Measurements from ENCODE around the gene SMAD6. TPM values are rescaled to one million over a fixed set of nuclear protein-coding genes. Genes with fewer than 3 reads are reported as not detected.
A peak's percentile ranks its signal among the peaks of the same experiment; 100 is the strongest.

SMAD6 gene
- total RNA-seq, 4 donors from 2014 or later: 2.9 to 7.0 (median 6.9) TPM

GRCh38 chr15:66796343-66796742 is 94.3 kb downstream of the SMAD6 start:
- Histone ChIP-seq H3K4me1 (peaks cover 11% of the 10 kb centered on the region), H3K4me3 (no peak overlapping the region), H3K27me3 (no peaks in the 10 kb centered on the region), H3K27ac (no peak overlapping the region), H3K9me3 (no peaks in the 10 kb centered on the region), H3K36me3 (no peaks in the 10 kb centered on the region)
- 95% methylated on average over 1 of the region's 1 CpG for WGBS
- peak in 1 of 2 donors; percentile 35 for DNase-seq (ENCODE audit: low spot score in 2 of 2)
- TF ChIP-seq CTCF (IDR thresholded peaks at IDR 0.05) (no peak), POLR2AphosphoS5 (IDR thresholded peaks at IDR 0.05) (no peak), POLR2A (IDR thresholded peaks at IDR 0.05) (no peak), EP300 (IDR thresholded peaks at IDR 0.05) (no peak)

- WGBS: 74% methylated on average over 7 of the region's 7 CpGs
- Histone ChIP-seq H3K9me3 (no peaks in the 10 kb centered on the region), H3K27me3 (no peaks in the 10 kb centered on the region), H3K27ac (no peak overlapping the region), H3K4me3 (no peak overlapping the region), H3K4me1 (peaks cover 25% of the 10 kb centered on the region), H3K36me3 (no peaks in the 10 kb centered on the region)
- peak; percentile 18 to 34 for DNase-seq (ENCODE audit: low spot score in 2 of 2)
- TF ChIP-seq CTCF (IDR thresholded peaks at IDR 0.05): no peak
- TF ChIP-seq POLR2AphosphoS5 (IDR thresholded peaks at IDR 0.05): no peak
- no peak for TF ChIP-seq POLR2A (IDR thresholded peaks at IDR 0.05)
- no peak for TF ChIP-seq EP300 (IDR thresholded peaks at IDR 0.05)
Observed at GRCh38 chr15:66797921-66798320, 95.9 kb downstream of the SMAD6 start.

DNA sequence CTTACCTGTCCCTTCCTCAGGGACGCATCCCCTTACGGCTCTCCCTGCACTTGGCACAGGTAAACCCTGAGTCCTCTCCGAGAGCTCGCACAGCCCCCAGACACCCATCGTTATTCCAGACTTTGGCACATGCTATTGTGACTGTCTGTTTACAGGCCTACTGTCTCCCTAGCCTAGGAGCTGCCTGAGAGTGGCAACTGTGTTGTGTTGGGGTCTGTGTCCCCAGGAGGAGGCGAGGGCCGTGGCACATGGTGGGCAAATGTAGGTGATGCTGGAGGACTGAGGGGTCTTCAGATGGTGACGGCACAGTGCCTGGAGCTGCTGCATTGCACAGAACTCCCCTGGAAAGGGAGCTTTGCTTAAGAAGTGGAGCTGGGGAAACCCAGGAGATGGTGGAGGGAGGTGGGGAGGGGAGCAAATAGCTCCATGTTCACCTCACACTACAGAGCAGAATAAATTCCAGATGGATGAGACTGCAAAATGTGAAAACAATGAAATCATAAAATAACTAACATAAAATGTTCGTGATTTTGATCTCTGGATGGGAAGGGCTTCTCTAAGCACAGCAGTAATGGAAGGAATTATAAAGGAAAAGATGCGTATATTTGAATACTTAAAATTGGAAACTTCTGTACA is 96.5 kb downstream of the SMAD6 start:
- WGBS: 82% methylated on average over 10 of the region's 10 CpGs
- no peak overlapping the region for H3K27ac ChIP-seq
- peak; percentile 42 to 57 for DNase-seq (ENCODE audit: low spot score in 2 of 2)

DNA sequence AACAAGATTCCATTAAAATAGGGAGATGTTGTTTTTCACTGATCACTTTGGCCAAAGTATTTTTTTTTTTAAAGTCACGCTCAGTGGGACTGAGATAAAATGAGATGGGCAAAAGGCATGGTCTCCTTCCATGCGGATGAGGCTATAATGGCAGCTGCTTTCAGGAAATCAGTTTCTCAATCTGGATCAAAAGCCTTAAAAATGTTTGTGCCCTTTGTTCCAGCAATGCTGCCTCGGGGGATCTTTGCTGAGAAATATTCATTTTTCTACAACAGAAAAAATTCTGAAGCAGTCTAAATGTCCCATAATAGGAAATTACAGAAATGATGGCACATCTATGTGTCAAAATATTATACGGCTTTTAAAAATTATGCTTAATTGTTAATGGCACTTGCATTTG is 97.2 kb downstream of the SMAD6 start:
- Histone ChIP-seq H3K27me3 (no peaks in the 10 kb centered on the region), H3K4me3 (no peak overlapping the region), H3K9me3 (no peaks in the 10 kb centered on the region), H3K36me3 (no peaks in the 10 kb centered on the region), H3K27ac (no peak overlapping the region), H3K4me1 (peaks cover 38% of the 10 kb centered on the region)
- 71% methylated on average over 4 of the region's 4 CpGs for WGBS
- peak in 1 of 2 donors; percentile 31 for DNase-seq (ENCODE audit: low spot score in 2 of 2)
- TF ChIP-seq POLR2A (IDR thresholded peaks at IDR 0.05) (no peak), CTCF (IDR thresholded peaks at IDR 0.05) (no peak), POLR2AphosphoS5 (IDR thresholded peaks at IDR 0.05) (no peak), EP300 (IDR thresholded peaks at IDR 0.05) (no peak)

More for the DNA sequence above, 96.5 kb downstream of the SMAD6 start:
- Histone ChIP-seq H3K4me3 (no peak overlapping the region), H3K36me3 (no peaks in the 10 kb centered on the region), H3K4me1 (peaks cover 31% of the 10 kb centered on the region), H3K9me3 (no peaks in the 10 kb centered on the region), H3K27me3 (no peaks in the 10 kb centered on the region)
- no peak for TF ChIP-seq POLR2AphosphoS5 (IDR thresholded peaks at IDR 0.05)
- no peak for TF ChIP-seq POLR2A (IDR thresholded peaks at IDR 0.05)
- no peak for TF ChIP-seq CTCF (IDR thresholded peaks at IDR 0.05)
- no peak for TF ChIP-seq EP300 (IDR thresholded peaks at IDR 0.05)

GRCh38 chr15:66800584-66801235 is 98.7 kb downstream of the SMAD6 start:
- Histone ChIP-seq H3K4me3 (no peak overlapping the region), H3K27me3 (no peaks in the 10 kb centered on the region), H3K9me3 (no peaks in the 10 kb centered on the region), H3K27ac (peak overlapping the region; percentile 46), H3K36me3 (no peaks in the 10 kb centered on the region), H3K4me1 (peaks cover 49% of the 10 kb centered on the region)
- peak; percentile 62 for DNase-seq (ENCODE audit: low spot score in 2 of 2)
- TF ChIP-seq EP300 (IDR thresholded peaks at IDR 0.05): no peak
- TF ChIP-seq CTCF (IDR thresholded peaks at IDR 0.05): no peak
- no peak for TF ChIP-seq POLR2A (IDR thresholded peaks at IDR 0.05)
- TF ChIP-seq POLR2AphosphoS5 (IDR thresholded peaks at IDR 0.05): no peak
- WGBS: 62% methylated on average over 11 of the region's 11 CpGs
